ENCODE data around the gene FNDC3B.

DNA sequence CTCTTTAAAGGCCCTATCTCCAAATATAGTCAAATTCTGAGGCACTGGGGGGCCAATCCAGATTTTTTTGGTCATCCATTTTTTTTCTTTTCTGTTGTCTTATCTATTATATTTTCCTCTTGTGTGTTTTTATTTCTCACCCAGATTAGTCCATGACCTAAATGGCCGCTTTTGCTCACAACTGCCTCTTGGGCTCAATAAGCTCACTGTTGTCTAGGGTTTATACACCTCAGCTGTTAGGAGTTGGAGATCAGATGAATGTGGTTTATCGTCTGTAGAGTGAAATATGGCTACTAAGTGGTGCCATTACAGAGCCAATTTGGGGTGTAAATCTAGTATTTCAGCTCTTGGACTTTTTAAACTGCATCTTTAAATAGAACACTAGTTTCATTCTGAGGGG lies 235.5 kb downstream of the FNDC3B start:
- TF ChIP-seq GATA3 (IDR thresholded peaks at IDR 0.05; ENCODE audit: low read depth, low read length) (no peak), GATA2 (IDR thresholded peaks at IDR 0.05; ENCODE audit: low read depth, low read length) (no peak)
